Ishikawa (cell line): ENCODE measurements around the gene AGPAT3.

Experiments
- CEBPB ChIP-seq: IDR thresholded peaks from 2 replicates; pipeline ENCODE4 v1.6.1; 2012
- CREB1 ChIP-seq: IDR thresholded peaks from 2 replicates; pipeline ENCODE4 v1.6.1; 2012; ENCODE audit warnings: low read depth
- EGR1 ChIP-seq: IDR thresholded peaks from 2 replicates; pipeline ENCODE4 v1.6.1; 2012
- EP300 ChIP-seq: IDR thresholded peaks from 2 replicates; pipeline ENCODE4 v1.6.1; 2012; ENCODE audit warnings: borderline replicate concordance
- FOXM1 ChIP-seq: IDR thresholded peaks from 2 replicates; pipeline ENCODE4 v1.6.1; 2012; ENCODE audit warnings: low read depth, borderline replicate concordance
- NFIC ChIP-seq: IDR thresholded peaks from 2 replicates; pipeline ENCODE4 v1.6.1; 2012
- RAD21 ChIP-seq: IDR thresholded peaks from 2 replicates; pipeline ENCODE4 v1.6.1; 2012; ENCODE audit warnings: low read depth
- TAF1 ChIP-seq: IDR thresholded peaks from 2 replicates; pipeline ENCODE4 v1.6.1; 2012; ENCODE audit warnings: low read depth, mild to moderate bottlenecking
- TCF12 ChIP-seq: IDR thresholded peaks from 2 replicates; pipeline ENCODE4 v1.6.1; 2012; ENCODE audit warnings: low read depth
- TEAD4 ChIP-seq: IDR thresholded peaks from 2 replicates; pipeline ENCODE4 v1.6.1; 2012
- USF1 ChIP-seq: IDR thresholded peaks from 2 replicates; pipeline ENCODE4 v1.6.1; 2012
- YY1 ChIP-seq: IDR thresholded peaks from 2 replicates; pipeline ENCODE4 v1.6.1; 2012; ENCODE audit warnings: low read depth
- ZBTB7A ChIP-seq: IDR thresholded peaks from 2 replicates; pipeline ENCODE4 v1.6.1; 2012; ENCODE audit warnings: low read depth
- TF ChIP-seq, protein P1 (sequence below): IDR thresholded peaks from 2 replicates; pipeline ENCODE4 v1.6.1; 2012
- TF ChIP-seq, protein P2 (sequence below): IDR thresholded peaks from 2 replicates; pipeline ENCODE4 v1.6.1; 2012; ENCODE audit warnings: low read depth, mild to moderate bottlenecking

Gene AGPAT3

GRCh38 chr21:44024887-44025353, 159.9 kb downstream of the AGPAT3 start:
- TF ChIP-seq RAD21, result no peak
- no peak for TF ChIP-seq NFIC
- TF ChIP-seq ZBTB7A, result no peak
- TF ChIP-seq TEAD4, result no peak
- TF ChIP-seq TAF1, result no peak
- no peak for TF ChIP-seq FOXM1
- TF ChIP-seq EGR1, result no peak
- TF ChIP-seq, protein P1, sequence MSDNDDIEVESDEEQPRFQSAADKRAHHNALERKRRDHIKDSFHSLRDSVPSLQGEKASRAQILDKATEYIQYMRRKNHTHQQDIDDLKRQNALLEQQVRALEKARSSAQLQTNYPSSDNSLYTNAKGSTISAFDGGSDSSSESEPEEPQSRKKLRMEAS, result no peak
- no peak for TF ChIP-seq EP300
- TF ChIP-seq, protein P2, sequence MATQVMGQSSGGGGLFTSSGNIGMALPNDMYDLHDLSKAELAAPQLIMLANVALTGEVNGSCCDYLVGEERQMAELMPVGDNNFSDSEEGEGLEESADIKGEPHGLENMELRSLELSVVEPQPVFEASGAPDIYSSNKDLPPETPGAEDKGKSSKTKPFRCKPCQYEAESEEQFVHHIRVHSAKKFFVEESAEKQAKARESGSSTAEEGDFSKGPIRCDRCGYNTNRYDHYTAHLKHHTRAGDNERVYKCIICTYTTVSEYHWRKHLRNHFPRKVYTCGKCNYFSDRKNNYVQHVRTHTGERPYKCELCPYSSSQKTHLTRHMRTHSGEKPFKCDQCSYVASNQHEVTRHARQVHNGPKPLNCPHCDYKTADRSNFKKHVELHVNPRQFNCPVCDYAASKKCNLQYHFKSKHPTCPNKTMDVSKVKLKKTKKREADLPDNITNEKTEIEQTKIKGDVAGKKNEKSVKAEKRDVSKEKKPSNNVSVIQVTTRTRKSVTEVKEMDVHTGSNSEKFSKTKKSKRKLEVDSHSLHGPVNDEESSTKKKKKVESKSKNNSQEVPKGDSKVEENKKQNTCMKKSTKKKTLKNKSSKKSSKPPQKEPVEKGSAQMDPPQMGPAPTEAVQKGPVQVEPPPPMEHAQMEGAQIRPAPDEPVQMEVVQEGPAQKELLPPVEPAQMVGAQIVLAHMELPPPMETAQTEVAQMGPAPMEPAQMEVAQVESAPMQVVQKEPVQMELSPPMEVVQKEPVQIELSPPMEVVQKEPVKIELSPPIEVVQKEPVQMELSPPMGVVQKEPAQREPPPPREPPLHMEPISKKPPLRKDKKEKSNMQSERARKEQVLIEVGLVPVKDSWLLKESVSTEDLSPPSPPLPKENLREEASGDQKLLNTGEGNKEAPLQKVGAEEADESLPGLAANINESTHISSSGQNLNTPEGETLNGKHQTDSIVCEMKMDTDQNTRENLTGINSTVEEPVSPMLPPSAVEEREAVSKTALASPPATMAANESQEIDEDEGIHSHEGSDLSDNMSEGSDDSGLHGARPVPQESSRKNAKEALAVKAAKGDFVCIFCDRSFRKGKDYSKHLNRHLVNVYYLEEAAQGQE, result no peak
- TF ChIP-seq TCF12, result no peak
- TF ChIP-seq YY1, result no peak
- no peak for TF ChIP-seq USF1
- no peak for TF ChIP-seq CEBPB
- no peak for TF ChIP-seq CREB1

- TF ChIP-seq, protein P1, result no peak
- TF ChIP-seq CREB1 (no peak), TCF12 (no peak), EGR1 (no peak), NFIC (no peak), ZBTB7A (no peak), FOXM1 (no peak), USF1 (no peak), RAD21 (no peak), EP300 (no peak), YY1 (no peak), TAF1 (no peak), CEBPB (no peak), TEAD4 (no peak)
- TF ChIP-seq, protein P2, result no peak
Observed at GRCh38 chr21:44027607-44028286, 162.7 kb downstream of the AGPAT3 start.

GRCh38 chr21:44028287-44028659, 163.2 kb downstream of the AGPAT3 start:
- TF ChIP-seq FOXM1 (no peak), YY1 (no peak), TAF1 (no peak)
- TF ChIP-seq, protein P2, result no peak

GRCh38 chr21:44029460-44030087, 164.6 kb downstream of the AGPAT3 start:
- TF ChIP-seq EGR1 (no peak), RAD21 (no peak), CEBPB (no peak), CREB1 (no peak)
